ENCODE measurements around the gene MN1. TPM values are rescaled to one million over a fixed set of nuclear protein-coding genes. Genes with fewer than 3 reads are reported as not detected.
A peak's percentile ranks its signal among the peaks of the same experiment; 100 is the strongest.

MN1 gene
- total and polyA plus RNA-seq, 8 donors = 0.50 to 6.4 (median 2.8) TPM

DNA sequence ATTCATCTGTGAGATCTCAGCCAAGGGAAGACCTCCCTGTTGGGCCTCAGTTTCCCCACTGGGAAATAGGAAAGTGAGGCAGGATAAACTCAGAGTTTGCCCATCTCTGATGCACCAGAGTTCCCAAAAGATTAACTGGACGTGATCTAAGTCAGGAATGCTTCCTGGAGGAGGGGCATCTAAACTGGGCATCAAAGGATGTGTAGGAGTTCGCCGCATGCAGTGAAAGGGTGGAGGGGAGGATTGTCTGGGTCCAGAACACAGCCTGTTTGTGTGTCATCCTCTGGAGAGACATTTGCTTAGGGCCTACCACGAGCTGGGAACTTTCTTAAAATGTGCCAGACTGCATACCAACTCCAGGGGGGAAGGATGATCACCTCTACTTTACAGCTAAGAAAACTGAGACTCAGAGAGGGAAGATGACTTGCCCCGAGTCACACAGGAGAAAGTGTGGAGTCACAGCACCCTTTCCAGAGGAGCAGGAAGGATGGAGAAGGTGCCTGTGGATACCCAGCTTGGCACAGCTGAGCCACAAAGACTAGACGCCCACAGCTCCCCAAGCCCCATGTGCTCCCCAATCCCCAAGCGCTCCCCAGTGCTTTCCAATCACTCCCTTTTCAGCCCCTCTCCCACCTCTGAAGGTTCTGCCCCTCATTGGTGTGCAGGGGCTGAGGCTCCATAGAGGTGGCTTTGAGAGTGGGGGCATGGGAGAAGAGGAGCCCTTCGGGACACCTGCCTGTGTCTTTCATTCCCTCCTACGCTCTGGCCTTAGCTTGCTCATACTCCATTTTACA, 50.1 kb downstream of the MN1 start:
- H3K27me3 ChIP-seq = no peaks in the 10 kb centered on the region
- H3K9me3 ChIP-seq = no peaks in the 10 kb centered on the region
- TF ChIP-seq POLR2AphosphoS5 (IDR thresholded peaks at IDR 0.05) (no peak), POLR2A (IDR thresholded peaks at IDR 0.05) (no peak), EP300 (IDR thresholded peaks at IDR 0.05) (no peak)
- TF ChIP-seq, protein P1, sequence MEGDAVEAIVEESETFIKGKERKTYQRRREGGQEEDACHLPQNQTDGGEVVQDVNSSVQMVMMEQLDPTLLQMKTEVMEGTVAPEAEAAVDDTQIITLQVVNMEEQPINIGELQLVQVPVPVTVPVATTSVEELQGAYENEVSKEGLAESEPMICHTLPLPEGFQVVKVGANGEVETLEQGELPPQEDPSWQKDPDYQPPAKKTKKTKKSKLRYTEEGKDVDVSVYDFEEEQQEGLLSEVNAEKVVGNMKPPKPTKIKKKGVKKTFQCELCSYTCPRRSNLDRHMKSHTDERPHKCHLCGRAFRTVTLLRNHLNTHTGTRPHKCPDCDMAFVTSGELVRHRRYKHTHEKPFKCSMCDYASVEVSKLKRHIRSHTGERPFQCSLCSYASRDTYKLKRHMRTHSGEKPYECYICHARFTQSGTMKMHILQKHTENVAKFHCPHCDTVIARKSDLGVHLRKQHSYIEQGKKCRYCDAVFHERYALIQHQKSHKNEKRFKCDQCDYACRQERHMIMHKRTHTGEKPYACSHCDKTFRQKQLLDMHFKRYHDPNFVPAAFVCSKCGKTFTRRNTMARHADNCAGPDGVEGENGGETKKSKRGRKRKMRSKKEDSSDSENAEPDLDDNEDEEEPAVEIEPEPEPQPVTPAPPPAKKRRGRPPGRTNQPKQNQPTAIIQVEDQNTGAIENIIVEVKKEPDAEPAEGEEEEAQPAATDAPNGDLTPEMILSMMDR (IDR thresholded peaks at IDR 0.05) = no peak
- H3K27ac ChIP-seq = peak overlapping the region in 3 of 5 donors; percentile 16 to 74 (median 73)
- 81 to 88% (median 83%) methylated on average over 9 of the region's 9 CpGs for WGBS, 5 donors
- H3K4me1 ChIP-seq = peaks cover 13 to 47% (median 30%) of the 10 kb centered on the region in 4 donors
- intact Hi-C loops (cut with DNase I; ENCODE audit: low total_unique reads) = no loop called here
- no peak for DNase-seq
- H3K36me3 ChIP-seq = no peaks in the 10 kb centered on the region
- H3K4me3 ChIP-seq = no peak overlapping the region

DNA sequence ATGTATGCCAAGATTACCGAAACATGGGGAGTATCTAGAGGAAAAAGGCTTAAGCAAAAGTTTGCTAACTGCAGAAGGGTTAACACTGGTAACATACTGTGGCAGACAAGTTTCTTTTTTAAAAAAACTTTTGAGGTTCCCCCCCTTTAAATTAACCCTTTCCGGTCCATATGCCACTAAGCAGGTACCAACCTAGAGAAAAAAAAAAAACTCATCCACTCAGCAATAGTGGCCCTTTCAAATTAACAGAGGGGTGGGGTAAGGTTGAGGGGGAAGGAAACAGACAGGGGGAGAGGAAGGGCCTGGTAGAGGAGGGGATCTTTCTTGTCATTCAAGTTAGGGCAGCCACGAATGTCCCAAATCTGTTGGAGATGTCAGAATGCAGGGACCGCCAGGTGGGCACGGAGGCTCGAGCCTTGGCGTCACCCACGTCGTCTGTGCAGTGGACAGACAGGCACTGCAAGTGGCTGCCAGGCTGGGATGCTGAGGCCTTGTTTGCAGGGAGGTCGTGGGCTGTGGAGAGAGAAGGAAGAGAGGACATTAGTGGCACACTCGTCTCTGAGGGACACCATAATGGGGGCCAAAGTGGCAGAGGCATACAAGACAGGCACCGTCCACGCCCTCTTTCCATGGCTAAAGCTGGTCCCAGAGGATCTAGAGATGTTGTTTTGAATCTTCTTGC, 50.8 kb downstream of the MN1 start:
- no peaks in the 10 kb centered on the region for H3K9me3 ChIP-seq
- TF ChIP-seq, protein P1 (IDR thresholded peaks at IDR 0.05) = no peak
- no peak for TF ChIP-seq EP300 (IDR thresholded peaks at IDR 0.05)
- no peak for TF ChIP-seq POLR2AphosphoS5 (IDR thresholded peaks at IDR 0.05)
- no peak for TF ChIP-seq POLR2A (IDR thresholded peaks at IDR 0.05)

DNA sequence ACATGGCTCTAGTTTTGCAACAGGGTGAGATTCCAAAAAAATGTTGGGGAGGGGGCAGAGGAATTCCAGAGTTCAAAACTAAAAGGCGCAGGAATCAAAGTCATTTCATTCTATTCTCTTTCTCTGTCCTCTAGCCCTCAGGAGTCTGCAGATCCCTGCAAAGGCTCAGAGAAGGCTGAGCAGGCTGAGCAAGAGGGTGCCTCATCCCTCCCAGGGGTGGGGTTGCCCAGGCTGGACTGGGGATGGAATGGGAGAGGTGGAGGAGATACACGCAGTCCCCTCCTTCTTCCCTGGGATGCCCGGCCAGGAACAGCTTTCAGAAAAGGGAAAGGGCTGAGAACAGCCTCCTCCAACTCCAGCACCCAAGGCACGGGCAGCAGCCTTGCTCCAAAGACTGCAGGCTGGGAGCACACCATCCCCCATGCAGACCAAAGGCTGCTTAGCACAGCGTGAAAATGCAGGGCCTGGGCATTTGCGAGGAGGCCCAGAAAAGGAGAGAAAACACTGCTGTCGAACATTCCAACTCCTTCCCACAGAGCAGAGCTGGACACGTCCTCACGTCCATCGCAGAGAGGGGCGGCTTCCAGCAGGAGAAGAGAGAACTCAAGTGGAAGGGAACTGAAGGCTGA, 51.8 kb downstream of the MN1 start:
- intact Hi-C loops (cut with DNase I; ENCODE audit: low total_unique reads) = no loop called here
- no peaks in the 10 kb centered on the region for H3K36me3 ChIP-seq
- H3K27me3 ChIP-seq = no peaks in the 10 kb centered on the region
- peaks cover 13 to 47% (median 30%) of the 10 kb centered on the region in 4 donors for H3K4me1 ChIP-seq
- TF ChIP-seq, protein P1 (IDR thresholded peaks at IDR 0.05) = no peak
- TF ChIP-seq EP300 (IDR thresholded peaks at IDR 0.05) = no peak
- TF ChIP-seq POLR2AphosphoS5 (IDR thresholded peaks at IDR 0.05) = no peak
- TF ChIP-seq POLR2A (IDR thresholded peaks at IDR 0.05) = no peak
- no peaks in the 10 kb centered on the region for H3K9me3 ChIP-seq
- WGBS, 5 donors = 46 to 61% (median 46%) methylated on average over 11 of the region's 11 CpGs
- peak in 1 of 2 donors; percentile 84 for DNase-seq
- no peak overlapping the region for H3K4me3 ChIP-seq
- peak overlapping the region in 4 of 5 donors; percentile 15 to 74 (median 68) for H3K27ac ChIP-seq

More for the DNA sequence above, 50.8 kb downstream of the MN1 start:
- 67 to 81% (median 76%) methylated on average over 13 of the region's 13 CpGs for WGBS, 5 donors
- intact Hi-C loops (cut with DNase I; ENCODE audit: low total_unique reads) = no loop called here
- H3K36me3 ChIP-seq = no peaks in the 10 kb centered on the region
- DNase-seq = no peak
- H3K27ac ChIP-seq = peak overlapping the region in 4 of 5 donors; percentile 4 to 74 (median 44)
- no peak overlapping the region for H3K4me3 ChIP-seq
- H3K27me3 ChIP-seq = no peaks in the 10 kb centered on the region
- H3K4me1 ChIP-seq = peaks cover 13 to 47% (median 30%) of the 10 kb centered on the region in 4 donors

DNA sequence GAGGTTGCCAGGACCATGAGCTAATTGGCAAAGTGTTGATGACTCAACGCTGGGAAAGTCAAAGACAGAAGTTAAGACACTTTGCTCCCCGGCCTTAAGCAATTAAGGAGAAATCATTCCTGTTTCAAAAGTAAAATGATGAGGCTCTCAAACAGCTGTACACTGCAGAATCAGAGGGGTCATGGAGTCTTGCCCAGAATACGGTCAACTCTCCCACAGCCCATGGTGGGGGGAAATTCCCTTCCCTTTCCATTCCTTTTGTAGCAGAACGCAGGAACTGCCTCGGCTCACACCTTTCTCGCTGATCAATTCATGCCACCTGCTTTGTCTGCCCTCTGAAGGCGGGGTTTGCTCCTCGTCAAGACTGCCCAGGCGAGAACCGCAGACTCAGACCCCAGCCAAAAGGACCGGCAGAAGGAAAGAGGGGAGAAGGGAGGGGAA, 52.8 kb downstream of the MN1 start:
- H3K27me3 ChIP-seq = no peaks in the 10 kb centered on the region
- intact Hi-C loops (cut with DNase I; ENCODE audit: low total_unique reads) = no loop called here
- WGBS, 5 donors = 12 to 21% (median 14%) methylated on average over 11 of the region's 11 CpGs
- H3K4me3 ChIP-seq = no peak overlapping the region
- no peaks in the 10 kb centered on the region for H3K9me3 ChIP-seq
- DNase-seq = peak in 1 of 2 donors; percentile 81
- no peaks in the 10 kb centered on the region for H3K36me3 ChIP-seq
- TF ChIP-seq POLR2A (IDR thresholded peaks at IDR 0.05) (no peak), POLR2AphosphoS5 (IDR thresholded peaks at IDR 0.05) (no peak), EP300 (IDR thresholded peaks at IDR 0.05) (no peak)
- TF ChIP-seq, protein P1 (IDR thresholded peaks at IDR 0.05) = no peak
- H3K27ac ChIP-seq = peak overlapping the region in 4 of 5 donors; percentile 36 to 74 (median 68)
- H3K4me1 ChIP-seq = peaks cover 13 to 42% (median 28%) of the 10 kb centered on the region in 4 donors
